Gastrocnemius medialis (tissue), 4 donors: ENCODE measurements around the gene TMEM229B. TPM values are rescaled to one million over a fixed set of nuclear protein-coding genes. Genes with fewer than 3 reads are reported as not detected.

Experiments
- ATAC-seq, 2 donors: fragments of 150-250 bp; one replicate each; pipeline ENCODE4 v1.9.1; 2016
- DNase-seq, 2 donors: peaks; one replicate each; pipeline ENCODE4 v3.0.0-alpha.2; 2019
- H3K27ac ChIP-seq, 4 donors: fragments of 200-600 bp; sonication (generic); 1 replicate in 1 of 4; 2 replicates in 3 of 4; pipeline ENCODE4 v1.5.1; 2016 to 2018; ENCODE audit warnings: mild to moderate bottlenecking in 2 of 4, moderate library complexity in 1 of 4
- H3K27me3 ChIP-seq, 3 donors: fragments of 200-600 bp; sonication (generic) in 2 of 3; 1 replicate in 1 of 3; 2 replicates in 2 of 3; pipeline versions ENCODE4 v1.5.1 to v1.6.0; 2016 to 2019; ENCODE audit warnings: mild to moderate bottlenecking in 1 of 3, moderate library complexity in 1 of 3
- H3K36me3 ChIP-seq, 2 donors: fragments of 200-600 bp; sonication (generic) in 1 of 2; one replicate each; pipeline ENCODE4 v1.5.1; 2017 to 2018
- H3K4me1 ChIP-seq, 2 donors: fragments of 200-600 bp; sonication (generic) in 1 of 2; one replicate each; pipeline ENCODE4 v1.5.1; 2016 to 2017; ENCODE audit warnings: mild to moderate bottlenecking in 2 of 2
- H3K4me3 ChIP-seq, 4 donors: fragments of 200-600 bp; sonication (generic) in 3 of 4; 1 replicate in 1 of 4; 2 replicates in 3 of 4; pipeline ENCODE4 v1.5.1; 2016 to 2019; ENCODE audit warnings: mild to moderate bottlenecking in 2 of 4
- H3K9me3 ChIP-seq, 3 donors: fragments of 200-600 bp; sonication (generic) in 2 of 3; 1 replicate in 1 of 3; 2 replicates in 2 of 3; pipeline ENCODE4 v1.5.1; 2016 to 2019
- CTCF ChIP-seq, 5 experiments: fragments of 450-650 bp in 3 of 5; fragments of 200-600 bp in 2 of 5; sonication (generic) in 2 of 5; IDR thresholded peaks in 4 of 5; conservative IDR thresholded peaks in 1 of 5; 1 replicate in 4 of 5; 2 replicates in 1 of 5; pipeline ENCODE4 v1.5.1; 2016 to 2019; ENCODE audit warnings: antibody characterized with exemption in 5 of 5, mild to moderate bottlenecking in 3 of 5, moderate library complexity in 3 of 5
- POLR2A ChIP-seq, 2 donors: fragments of 450-650 bp; IDR thresholded peaks; one replicate each; pipeline ENCODE4 v1.6.1; 2017; ENCODE audit warnings: antibody characterized with exemption in 2 of 2, mild to moderate bottlenecking in 2 of 2, moderate library complexity in 2 of 2
- in situ Hi-C, 4 donors: fragments of 200-750 bp; cut with MboI; loops; one replicate each; pipeline versions ENCODE4 v1.15.0 to v1.8.0; 2017; ENCODE audit warnings: low sequenced_read_pairs in 4 of 4
- intact Hi-C: fragments of 100-400 bp; cut with DNase I; formaldehyde crosslinking; loops from one replicate; pipeline ENCODE4 v1.15.1; 2023; ENCODE audit warnings: low total_unique reads
- total RNA-seq, 4 donors: library from RNA; depleted of rRNA; stranded (reverse); fragments of >200 nt; gene quantifications; one replicate each; pipeline versions ENCODE4 v1.1.0 to v1.2.3, GENCODE V29; 2016

Gene TMEM229B
- total RNA-seq, 4 donors from 2014 or later, result 0.07 to 3.3 (median 0.20) TPM; not detected in 1

GRCh38 chr14:67524634-67524963 is 36.1 kb upstream of the TMEM229B start:
- in situ Hi-C loops, result loop anchor here in 1 of 4 donors (10.0 kb wide), 1 partner anchor 180 kb away; the partner anchor contains the start of gene RDH12
- no peaks in the 10 kb centered on the region for H3K9me3 ChIP-seq
- ATAC-seq (no peak), DNase-seq (no peak)
- no peak overlapping the region for H3K4me3 ChIP-seq
- intact Hi-C loops, result loop anchor here (10.0 kb wide), 1 partner anchor 100 kb away; no protein-coding TSS in a partner anchor
- no peak overlapping the region for H3K27ac ChIP-seq
- H3K4me1 ChIP-seq, result no peaks in the 10 kb centered on the region
- TF ChIP-seq POLR2A (IDR thresholded peaks at IDR 0.05), result no peak
- no peak for TF ChIP-seq CTCF (IDR thresholded peaks at IDR 0.05 in 4 of 5, conservative IDR thresholded peaks at IDR 0.05 in 1 of 5)
- H3K36me3 ChIP-seq, result no peaks in the 10 kb centered on the region
- H3K27me3 ChIP-seq, result peaks cover 0 to 22% (median 5%) of the 10 kb centered on the region in 3 donors

GRCh38 chr14:67523764-67524633 is 35.5 kb upstream of the TMEM229B start:
- peaks cover 0 to 22% (median 5%) of the 10 kb centered on the region in 3 donors for H3K27me3 ChIP-seq
- no peak overlapping the region for H3K27ac ChIP-seq
- in situ Hi-C loops (loop anchor here in 1 of 4 donors (10.0 kb wide), 1 partner anchor 181 kb away; the partner anchor contains the start of gene RDH12), intact Hi-C loops (loop anchor here (10.0 kb wide), 1 partner anchor 99 kb away; no protein-coding TSS in a partner anchor)
- H3K4me1 ChIP-seq, result no peaks in the 10 kb centered on the region
- no peak for DNase-seq
- TF ChIP-seq POLR2A (IDR thresholded peaks at IDR 0.05) (no peak), CTCF (IDR thresholded peaks at IDR 0.05 in 4 of 5, conservative IDR thresholded peaks at IDR 0.05 in 1 of 5) (no peak)
- ATAC-seq, result no peak
- H3K4me3 ChIP-seq, result no peak overlapping the region
- no peaks in the 10 kb centered on the region for H3K9me3 ChIP-seq
- H3K36me3 ChIP-seq, result no peaks in the 10 kb centered on the region

DNA sequence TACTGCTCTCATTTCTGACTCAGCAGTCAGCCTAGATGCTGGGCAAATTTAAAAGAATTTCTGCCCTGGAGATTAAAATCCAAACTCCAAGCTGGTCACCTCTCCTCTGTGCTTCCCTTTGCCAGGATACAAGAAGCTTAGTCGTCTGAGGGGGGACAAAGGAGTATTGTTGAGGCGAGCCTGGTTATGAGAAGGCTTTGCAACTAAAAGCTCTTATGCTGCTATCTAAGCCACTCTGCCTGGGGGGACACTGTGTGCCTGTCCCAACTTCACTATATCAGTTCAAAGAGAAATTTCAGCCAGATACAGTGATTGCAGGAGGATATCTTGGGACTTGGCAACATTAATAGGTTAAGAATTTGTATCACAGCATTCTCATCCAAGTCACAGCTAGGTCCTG is 33.7 kb upstream of the TMEM229B start:
- intact Hi-C loops, result loop anchor here (10.0 kb wide), 1 partner anchor 97 kb away; no protein-coding TSS in a partner anchor
- H3K27ac ChIP-seq, result no peak overlapping the region
- H3K4me1 ChIP-seq, result no peaks in the 10 kb centered on the region
- in situ Hi-C loops, result loop anchor here in 1 of 4 donors (10.0 kb wide), 1 partner anchor 183 kb away; the partner anchor contains the start of gene RDH12
- no peak overlapping the region for H3K4me3 ChIP-seq
- DNase-seq, result no peak
- no peak for ATAC-seq
- TF ChIP-seq CTCF (IDR thresholded peaks at IDR 0.05 in 4 of 5, conservative IDR thresholded peaks at IDR 0.05 in 1 of 5) (no peak), POLR2A (IDR thresholded peaks at IDR 0.05) (no peak)
- H3K27me3 ChIP-seq, result peaks cover 0 to 26% (median 5%) of the 10 kb centered on the region in 3 donors
- H3K36me3 ChIP-seq, result no peaks in the 10 kb centered on the region
- no peaks in the 10 kb centered on the region for H3K9me3 ChIP-seq

DNA sequence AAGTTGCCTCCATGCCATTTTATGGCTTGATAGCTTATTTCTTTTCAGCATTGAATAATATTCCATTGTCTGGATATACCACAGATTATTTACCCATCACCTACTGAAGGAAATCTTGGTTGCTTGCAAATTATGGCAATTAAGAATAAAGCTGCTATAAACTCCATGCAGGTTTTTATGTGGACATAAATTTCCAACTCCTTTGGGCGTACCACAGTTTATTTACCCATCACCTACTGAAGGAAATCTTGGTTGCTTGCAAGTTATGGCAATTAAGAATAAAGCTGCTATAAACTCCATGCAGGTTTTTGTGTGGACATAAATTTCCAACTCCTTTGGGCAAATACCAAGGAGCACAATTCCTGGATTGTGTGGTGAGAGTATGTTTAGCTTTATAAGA is 32.0 kb upstream of the TMEM229B start:
- Histone ChIP-seq H3K27me3 (peaks cover 0 to 19% (median 5%) of the 10 kb centered on the region in 3 donors), H3K9me3 (no peaks in the 10 kb centered on the region), H3K4me1 (no peaks in the 10 kb centered on the region), H3K27ac (no peak overlapping the region), H3K4me3 (no peak overlapping the region), H3K36me3 (no peaks in the 10 kb centered on the region)
- no peak for TF ChIP-seq POLR2A (IDR thresholded peaks at IDR 0.05)
- ATAC-seq, result no peak
- intact Hi-C loops (loop anchor here (10.0 kb wide), 1 partner anchor 96 kb away; no protein-coding TSS in a partner anchor), in situ Hi-C loops (loop anchor here in 1 of 4 donors (10.0 kb wide), 1 partner anchor 184 kb away; the partner anchor contains the start of gene RDH12)
- DNase-seq, result no peak

DNA sequence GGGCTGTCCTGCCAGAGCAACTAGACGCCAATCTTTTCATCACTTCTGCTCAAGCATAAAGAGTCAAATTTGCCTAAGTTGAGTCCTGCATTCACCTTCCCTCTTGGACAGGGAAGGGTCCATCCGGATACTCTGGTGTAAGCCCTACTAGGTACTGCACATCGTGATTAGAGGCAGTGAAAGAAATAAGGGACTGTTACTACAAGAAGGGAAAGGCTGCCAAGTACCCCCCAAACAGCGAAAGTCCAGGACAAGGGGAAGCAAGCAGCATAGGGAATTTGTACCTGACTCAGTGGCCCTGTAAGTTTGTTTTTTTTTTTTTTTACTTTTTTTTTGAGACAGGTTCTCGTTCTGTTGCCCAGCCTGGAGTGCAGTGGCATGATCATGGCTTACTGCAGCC is 30.9 kb upstream of the TMEM229B start:
- in situ Hi-C loops, result no loop called here
- DNase-seq (no peak), ATAC-seq (no peak)
- no peaks in the 10 kb centered on the region for H3K36me3 ChIP-seq
- intact Hi-C loops, result no loop called here
- peaks cover 0 to 3% of the 10 kb centered on the region in 2 donors for H3K4me1 ChIP-seq
- H3K9me3 ChIP-seq, result no peaks in the 10 kb centered on the region
- H3K27ac ChIP-seq, result no peak overlapping the region
- H3K27me3 ChIP-seq, result peaks cover 0 to 14% (median 5%) of the 10 kb centered on the region in 3 donors
- no peak overlapping the region for H3K4me3 ChIP-seq
- TF ChIP-seq CTCF (IDR thresholded peaks at IDR 0.05 in 4 of 5, conservative IDR thresholded peaks at IDR 0.05 in 1 of 5) (no peak), POLR2A (IDR thresholded peaks at IDR 0.05) (no peak)
